NCI-H146 treated with DMSO at 0.1 percent for 48 hours (cell line): ENCODE data around the gene FRG2B.
"Not testable (repeated sequence)": the region's sequence is repeated elsewhere in the genome, so short reads cannot be mapped to it uniquely, and the experiment has no call there.

Experiments used
- DNase-seq: peaks from one replicate; lab custom pipeline; 2025; ENCODE audit not compliant: unreplicated experiment; lab: John Stamatoyannopoulos, UW

FRG2B gene

DNA sequence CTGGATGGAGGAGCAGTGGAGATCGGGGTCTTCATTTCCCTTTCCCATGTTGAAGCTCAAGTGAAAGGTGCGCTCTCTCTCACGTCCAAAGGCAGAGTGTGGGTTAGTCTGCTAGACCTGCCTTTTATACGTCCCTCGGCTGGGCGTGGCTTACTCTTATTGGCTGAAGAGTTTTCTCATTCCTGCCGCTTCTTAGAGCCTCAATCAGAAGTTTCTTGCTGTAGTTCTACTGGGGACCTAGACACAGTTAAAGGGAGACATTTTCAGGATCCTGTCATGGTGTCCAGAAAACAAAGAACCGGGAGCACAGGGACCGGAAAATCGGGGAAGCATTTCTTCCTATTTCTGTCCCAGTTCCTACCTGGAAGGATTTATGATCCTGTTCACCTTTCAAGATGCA lies at the start of gene FRG2B:
Gene FRG2B, minus strand, starts transcription at position 101 of the 400 bp plus-strand sequence. Its CDS starts 53 bp downstream, at position 48.
- DNase-seq, result not testable (repeated sequence)

DNA sequence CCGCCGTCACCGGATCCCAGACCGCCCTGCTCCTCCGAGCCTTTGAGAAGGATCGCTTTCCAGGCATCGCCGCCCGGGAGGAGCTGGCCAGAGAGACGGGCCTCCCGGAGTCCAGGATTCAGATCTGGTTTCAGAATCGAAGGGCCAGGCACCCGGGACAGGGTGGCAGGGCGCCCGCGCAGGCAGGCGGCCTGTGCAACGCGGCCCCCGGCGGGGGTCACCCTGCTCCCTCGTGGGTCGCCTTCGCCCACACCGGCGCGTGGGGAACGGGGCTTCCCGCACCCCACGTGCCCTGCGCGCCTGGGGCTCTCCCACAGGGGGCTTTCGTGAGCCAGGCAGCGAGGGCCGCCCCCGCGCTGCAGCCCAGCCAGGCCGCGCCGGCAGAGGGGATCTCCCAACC lies 40.9 kb upstream of the FRG2B start:
- not testable (repeated sequence) for DNase-seq

DNA sequence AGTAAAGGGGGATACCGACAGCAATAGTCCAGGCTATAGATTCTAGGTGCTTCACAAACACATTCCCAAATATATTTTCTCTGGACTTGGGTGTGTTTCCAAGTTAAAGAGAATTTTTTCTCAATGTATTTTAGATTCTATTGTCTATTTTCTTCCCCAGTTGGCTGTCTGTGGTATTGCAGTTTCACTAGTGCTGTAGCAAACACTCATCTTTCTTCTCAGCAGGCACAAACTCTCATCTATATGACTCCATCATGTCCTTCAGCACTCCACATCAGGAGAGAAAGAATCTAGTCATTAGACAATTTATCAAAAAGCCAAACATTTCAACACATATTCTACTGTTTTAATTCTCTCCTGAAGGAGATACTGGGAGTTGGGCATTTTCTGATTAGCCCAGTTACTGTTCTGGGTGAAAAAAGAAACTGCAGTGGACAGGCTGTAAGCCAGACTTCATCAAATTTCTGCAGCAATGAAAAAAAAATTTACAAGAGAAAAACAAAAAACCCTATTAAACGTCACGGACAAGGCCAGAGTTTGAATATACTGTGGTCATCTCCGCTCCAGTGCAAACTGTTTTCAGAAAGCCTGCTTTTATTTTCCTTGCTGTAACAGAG lies 37.1 kb upstream of the FRG2B start:
- not testable (repeated sequence) for DNase-seq

DNA sequence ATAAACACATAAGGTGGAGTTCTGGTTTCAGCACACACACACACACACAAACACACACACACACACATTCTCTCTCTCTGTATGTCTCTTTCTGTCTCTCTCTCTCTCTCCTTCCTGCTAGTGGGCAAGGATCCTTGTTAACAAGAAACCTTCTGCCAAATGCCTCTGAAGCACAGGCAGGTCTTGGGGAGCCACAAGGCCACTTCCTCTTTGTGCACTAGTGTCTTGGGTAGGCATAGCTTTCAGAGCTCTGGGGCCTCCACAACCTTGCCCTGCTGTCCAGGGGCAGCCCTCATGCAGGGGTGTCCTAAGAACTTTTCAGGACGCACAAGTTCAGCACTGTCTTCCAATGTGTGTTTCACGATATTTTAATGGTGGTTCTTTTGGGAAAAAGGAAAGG lies 34.5 kb upstream of the FRG2B start:
- DNase-seq, result not testable (repeated sequence)

DNA sequence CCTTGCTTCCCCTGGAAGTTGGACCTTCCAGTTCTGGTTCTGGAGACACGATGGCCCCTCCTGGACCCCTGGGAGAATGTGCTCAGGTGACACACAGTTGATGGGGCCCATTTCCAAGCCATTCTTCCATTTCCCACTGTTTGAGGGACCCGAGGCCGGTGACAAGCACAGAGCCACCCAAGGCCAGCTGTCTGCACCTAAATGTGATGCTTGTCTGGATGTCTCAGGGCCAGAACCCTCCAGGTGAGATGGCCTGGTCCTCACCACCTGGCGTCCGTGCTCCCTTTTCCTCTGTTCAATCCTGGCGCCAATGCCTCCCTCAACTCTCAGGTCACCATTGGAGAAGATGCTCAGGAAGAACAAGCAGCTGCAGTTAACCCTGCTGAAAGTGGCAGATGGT lies 33.9 kb upstream of the FRG2B start:
- DNase-seq, result not testable (repeated sequence)

DNA sequence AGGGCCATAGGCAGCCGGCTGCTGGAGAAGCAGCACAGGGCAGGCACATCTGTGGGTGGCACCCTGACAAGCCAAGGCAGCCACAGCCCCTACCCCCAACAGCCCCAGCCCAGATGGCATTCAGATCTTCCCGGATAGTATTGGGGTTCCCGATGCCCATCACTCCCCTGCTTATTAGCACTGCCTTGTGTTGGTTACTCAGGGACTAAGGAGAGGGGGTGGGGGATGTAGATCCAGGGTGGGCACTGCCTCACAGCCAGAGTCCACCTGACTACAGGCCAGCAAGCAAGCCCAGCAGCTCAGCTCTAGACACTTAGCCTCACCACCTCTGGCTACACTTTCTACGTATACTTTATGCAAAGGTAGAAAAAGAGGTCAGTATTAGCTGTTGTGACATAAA lies 30.7 kb upstream of the FRG2B start:
- not testable (repeated sequence) for DNase-seq

DNA sequence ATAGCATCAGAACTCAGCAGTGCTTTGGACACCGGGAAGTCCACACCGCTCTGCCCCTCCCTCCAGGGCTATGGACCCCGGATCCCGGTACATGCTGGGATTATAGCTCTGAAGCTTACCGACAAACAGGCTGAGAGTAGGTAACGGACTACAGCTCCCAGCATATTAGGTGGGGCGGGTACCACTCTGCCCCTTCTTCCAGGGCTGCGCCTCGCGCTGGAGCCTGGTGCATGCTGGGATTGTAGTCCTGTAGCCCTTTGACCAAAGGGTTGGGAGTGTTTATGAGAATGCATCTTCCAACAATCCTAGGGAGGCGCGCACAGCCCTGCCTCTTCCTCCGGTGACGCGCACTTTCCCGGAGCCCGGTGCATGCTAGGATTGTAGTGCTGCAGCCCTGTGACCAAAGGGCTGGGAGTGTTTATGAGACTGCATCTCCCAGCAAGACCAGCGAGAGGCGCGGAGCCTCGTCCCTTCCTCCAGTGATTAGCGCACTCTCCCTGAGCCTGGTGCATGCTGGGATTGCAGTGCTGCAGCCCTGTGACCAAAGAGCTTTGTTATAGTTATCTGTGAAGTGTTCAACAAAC lies 22.4 kb upstream of the FRG2B start:
- DNase-seq, result not testable (repeated sequence)

DNA sequence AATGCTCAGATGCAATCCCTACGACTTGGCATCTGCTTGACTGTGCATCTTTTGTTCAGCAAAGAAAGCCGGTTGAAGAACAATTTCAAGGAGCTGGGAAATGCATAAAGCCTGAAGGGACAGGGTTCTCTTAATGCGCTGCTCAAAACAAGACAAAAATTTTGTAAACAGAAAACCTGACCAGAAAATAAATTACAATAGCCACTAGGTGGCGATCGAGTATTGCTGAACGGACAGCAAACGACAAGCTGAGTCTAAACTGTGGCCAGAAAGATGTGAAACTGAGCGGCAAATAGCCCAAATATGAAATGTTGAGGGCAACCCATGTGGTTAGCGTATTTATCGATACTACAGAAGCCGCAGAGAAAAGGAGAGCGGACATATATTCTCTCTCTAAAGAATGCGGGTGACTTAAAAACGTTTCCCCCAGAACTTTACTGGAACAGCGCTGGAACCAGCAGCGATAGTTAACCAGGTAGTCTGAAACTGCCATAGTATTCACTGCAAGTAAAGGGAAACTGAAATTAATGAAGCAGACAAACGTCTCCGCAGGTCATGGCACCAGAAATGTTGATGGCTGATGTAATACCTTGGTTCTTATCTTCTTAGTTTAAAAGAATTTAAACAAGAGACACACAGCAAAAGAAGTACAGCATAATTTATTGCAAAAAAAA lies 20.6 kb upstream of the FRG2B start:
- not testable (repeated sequence) for DNase-seq

DNA sequence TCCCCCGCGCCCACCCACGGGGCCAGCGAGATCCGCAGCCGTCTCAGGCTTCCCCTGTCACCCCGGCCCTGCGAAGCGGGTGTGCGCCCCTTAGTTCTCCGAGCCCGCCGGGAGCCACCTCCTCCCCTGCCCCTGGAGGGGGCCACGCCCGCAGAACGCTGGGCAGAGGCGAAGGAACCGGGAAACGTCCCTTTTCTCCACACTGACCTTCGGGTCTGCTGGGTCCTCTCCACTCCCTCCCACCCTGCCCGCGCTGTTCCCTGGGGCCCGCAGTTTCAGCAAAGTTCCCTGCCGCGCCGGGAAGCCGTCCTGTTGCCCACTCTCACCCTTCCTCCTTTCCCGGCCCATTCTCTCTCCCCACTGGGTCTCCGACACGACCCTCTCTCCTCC lies 11.2 kb upstream of the FRG2B start:
- not testable (repeated sequence) for DNase-seq

DNA sequence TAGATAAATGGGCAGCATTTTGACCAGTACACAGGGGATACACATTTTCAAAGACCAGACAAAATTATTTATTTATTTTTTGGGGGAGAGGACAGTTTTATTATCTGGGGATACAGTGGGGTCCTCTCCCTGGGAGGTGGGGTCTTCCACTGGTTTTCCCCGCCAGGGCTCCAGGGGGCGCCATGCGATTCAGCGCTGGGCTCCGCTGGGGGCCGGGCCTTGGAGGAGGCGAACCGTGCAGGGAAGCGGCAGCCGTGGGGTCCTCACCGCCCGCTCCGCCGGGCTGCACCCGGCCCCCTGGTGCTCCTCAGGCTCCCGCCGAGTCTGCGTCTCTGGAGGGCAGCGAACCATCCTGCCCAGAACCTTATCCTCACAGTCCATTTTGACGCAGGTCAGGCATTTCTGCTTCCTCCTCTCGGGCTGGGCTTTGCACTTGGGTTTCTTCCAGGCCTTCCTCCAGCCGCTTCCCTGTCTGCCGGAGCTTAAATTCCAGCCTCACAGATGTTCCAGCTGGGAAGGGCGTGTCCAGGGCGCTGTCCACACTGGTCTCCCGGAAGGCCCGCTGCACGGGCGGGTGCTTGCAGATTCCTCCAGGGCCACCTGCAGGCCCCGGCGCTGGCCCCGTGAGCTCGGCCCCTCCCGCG lies 10.7 kb upstream of the FRG2B start:
- not testable (repeated sequence) for DNase-seq

DNA sequence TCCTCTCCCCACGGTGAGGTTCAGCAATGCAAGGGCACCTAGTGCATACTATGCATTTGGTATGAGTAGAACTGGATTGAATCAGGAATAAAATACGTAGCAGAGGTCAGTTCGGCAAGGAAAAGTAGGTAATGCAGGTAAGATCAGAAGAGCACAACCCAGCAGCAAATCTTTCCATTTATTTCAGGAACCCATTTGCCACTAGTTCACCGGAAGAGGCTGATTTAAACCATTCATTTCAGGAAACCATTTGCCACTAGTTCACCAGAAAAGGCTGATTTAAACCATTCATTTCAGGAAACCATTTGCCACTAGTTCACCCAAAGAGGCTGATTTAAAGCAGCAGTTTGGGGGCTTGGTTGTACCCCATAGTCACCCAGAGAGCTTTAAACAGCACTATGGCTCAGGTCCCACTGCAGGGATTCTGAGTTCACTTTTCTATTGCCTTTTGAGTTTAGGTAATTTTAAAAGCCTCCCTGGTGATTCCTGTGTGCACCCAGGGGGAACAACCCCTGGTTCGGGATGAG lies 4.2 kb upstream of the FRG2B start:
- DNase-seq, result not testable (repeated sequence)

DNA sequence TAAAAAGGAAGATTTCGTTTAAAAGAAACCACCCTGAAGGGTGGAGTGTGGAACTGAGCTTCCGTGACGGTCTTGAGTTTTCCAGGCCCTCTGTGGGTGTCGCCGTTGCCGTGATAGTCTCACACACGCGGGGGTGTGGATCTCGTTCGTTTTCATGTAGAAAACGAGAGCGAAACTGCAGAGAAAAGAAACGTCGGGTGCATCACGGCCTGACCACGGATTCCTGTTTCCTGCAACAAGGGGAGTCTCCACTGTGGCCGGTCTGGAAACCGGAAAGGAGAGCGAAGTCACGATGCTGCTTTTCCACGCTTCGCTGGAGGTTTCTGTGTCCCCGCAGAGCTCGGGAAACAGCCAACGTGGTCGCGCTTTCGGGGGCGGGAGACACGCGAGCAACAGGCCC lies 4.1 kb downstream of the FRG2B start:
- not testable (repeated sequence) for DNase-seq

DNA sequence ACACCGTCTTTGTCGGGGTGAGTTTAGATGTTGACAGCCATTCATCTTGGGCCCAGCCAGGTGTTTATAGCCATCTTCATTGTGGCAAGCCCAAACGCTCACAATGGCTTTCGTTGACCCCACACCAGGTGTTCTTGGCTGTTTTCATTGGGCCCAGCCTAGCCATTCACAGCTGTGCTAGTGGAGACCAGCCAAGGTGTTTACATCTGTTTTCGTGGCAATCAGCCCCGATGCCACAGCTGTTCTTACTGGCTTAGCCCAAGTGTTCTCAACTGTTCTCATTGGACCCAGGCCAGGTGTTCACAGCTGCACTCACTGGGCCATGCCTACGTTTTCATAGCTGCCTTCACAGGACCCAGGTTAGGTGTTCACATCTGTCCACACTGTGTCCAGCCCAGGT lies 7.7 kb downstream of the FRG2B start:
- DNase-seq, result no peak

DNA sequence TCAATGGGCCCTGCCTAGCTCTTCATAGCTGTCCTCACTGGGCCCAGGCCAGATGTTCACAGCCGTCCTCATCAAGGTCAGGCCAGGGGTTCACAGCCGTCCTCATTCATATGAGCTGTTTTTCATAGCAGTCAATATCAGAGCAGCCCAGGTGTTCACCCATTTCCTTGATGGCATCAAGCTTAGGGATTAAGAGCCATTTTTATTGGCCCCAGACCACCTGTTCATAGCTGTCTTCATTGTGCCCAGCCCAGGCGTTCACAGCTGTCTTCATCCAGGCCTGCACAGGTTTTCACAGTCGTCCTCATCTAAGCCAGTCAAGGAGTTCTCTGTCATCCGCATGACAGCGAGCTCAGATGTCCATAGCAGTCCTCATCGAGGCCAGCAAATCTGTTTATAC lies 9.4 kb downstream of the FRG2B start:
- no peak for DNase-seq

DNA sequence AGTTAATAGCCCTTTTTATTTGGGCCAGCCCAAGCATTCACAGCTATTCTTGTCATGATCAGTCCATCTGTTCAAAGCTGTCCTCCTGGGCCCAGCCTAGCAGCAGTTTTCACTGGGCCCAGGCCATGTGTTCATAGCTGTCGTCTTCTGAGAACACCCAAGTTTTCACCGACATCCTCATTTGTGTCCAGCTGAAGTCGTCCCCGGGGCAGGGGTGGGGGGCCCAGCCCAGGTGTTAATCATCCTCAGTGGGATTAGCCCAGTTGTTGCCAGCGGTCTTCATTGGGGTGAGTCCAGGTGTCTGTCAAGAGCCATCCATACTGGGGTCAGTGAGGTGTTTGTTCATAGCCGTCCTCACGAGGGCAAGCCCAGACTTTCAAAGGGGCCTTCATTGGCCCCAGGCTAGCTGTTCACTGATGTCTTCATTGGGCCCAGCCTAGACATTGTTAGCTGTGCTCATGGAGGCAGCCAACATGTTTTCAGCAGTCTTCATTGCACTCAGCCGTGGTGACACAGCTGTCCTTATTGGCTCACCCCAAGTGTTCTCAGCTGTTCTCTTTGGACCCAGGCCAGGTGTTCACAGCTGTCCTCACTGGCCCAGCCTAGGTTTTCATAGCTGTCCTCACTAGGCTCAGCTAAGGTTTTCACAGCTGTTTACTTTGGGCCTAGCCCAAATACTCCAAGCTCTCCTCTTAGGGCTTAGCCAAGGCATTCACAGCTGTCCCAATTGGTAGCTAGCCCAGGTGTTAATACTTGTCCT lies 10.0 kb downstream of the FRG2B start:
- no peak for DNase-seq

DNA sequence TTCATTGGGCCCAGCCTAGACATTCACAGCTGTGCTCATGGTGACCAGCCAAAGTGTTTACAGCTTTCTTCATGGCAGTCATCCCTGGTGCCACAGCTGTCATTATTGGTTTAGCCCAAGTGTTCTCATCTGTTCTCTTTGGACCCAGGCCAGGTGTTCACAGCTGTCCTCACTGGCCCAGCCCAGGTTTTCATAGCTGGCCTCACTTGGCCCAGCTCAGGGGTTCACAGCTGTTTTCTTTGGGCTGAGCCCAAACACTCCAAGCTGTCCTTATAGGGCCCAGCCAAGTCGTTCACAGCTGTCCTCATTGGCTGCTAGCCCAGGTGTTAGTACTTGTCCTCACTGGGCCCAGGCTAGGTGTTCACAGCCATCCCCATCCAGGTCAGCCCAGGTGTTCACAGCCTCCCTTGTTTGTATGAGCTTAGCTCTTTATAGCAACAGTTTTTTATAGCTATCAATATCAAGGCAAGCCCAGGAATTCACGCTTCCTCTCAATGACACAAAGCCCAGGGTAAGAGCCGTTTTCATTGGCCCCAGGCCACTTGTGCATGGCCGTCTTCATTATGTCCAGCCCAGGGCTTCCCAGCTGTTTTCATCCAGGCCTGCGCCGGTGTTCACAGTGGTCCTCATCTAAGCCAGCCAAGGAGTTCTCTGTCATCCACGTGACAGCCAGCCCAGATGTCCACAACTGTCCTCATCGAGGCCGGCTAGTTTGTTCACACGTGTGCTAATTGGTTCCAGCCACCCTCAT lies 11.6 kb downstream of the FRG2B start:
- DNase-seq, result no peak

DNA sequence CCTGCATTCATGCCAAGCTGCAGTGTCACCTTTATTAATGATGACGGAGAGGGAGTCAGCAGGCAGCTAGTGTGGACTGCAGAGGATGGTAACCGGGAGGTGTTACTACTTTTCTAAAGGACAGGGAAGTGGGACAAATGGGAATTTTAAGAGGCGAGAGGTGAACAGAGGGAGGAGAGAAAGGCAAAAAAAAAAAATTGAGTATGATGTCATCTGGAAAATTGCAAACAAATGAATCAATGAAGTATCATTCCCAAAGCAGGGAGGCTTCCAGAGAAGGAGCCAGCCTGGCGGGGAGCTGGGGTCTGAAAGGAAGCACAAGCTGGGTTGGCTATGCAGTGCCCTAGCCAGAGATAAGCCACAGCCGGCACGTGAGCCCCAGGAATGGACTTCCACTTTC lies 12.9 kb downstream of the FRG2B start:
- no peak for DNase-seq

DNA sequence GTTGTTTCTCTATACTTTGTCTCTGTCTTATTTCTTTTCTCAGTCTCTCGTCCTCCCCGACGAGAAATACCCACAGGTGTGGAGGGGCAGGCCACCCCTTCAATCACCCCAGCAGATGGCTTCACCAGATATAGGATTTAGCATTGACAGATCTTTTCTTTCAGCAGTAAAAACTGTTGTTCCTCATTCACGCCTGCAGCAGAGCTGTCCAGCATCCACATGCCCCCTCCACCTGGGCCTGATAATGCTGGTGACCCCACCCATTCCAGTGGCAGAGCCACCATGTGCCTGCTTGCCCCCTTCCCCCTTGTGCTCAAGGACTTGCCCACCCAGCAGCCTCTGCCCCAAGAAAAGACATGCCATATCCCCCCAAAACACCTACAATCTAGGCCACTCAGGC lies 15.5 kb downstream of the FRG2B start:
- no peak for DNase-seq

DNA sequence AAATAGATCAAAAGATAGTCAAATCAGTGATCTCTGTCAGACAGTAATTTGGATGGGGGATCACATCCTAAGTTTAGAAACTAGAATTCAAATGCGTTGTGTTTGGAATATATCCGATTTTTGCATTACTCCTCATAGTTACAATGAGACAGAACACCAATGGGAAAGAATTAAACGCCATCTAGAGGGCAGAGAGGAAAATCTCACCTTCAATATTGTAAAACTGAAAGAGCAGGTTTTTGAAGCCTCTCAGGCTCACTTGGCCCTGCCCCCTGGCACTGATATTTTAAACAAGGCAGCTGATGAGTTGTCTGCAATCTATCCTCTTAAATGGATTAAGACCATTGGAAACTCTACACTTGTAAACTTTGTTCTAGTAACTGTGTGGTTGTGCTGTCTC lies 17.7 kb downstream of the FRG2B start:
- peak; percentile 17 for DNase-seq

DNA sequence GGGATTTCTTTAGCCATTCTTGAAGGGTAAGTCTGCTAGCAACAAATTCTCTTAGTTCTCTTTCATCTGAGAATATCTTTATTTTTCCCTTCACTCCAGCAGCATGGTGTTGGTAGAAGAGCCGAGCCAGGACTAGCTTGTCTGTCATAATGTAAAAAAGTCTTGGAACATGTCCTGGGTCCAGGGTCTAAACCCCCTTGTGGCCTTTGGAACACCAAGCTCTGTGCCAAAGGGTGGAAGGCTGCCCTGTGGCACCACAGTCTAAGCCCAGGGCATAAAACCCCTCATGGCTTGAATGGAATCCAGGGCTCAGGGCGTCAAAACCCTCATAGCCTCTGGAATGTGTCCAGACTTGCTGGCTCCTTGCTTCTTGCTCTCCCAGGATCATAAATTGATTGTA lies 23.2 kb downstream of the FRG2B start:
- not testable (repeated sequence) for DNase-seq
